Astrocyte of the spinal cord (primary cell): Measurements from ENCODE around the gene CLASRP.

Experiments
- DNase-seq: peaks from one replicate; pipeline ENCODE4 v3.0.0; 2011; ENCODE audit warnings: low read depth, low spot score
- H3K4me3 ChIP-seq: 2 replicates; pipeline ENCODE4 v1.5.1; 2011; ENCODE audit warnings: low read depth, mild to moderate bottlenecking, low read length, moderate library complexity
- CTCF ChIP-seq: IDR thresholded peaks from 2 replicates; pipeline ENCODE4 v1.5.1; 2012; ENCODE audit warnings: low read depth, mild to moderate bottlenecking, low read length, inconsistent platforms
- in situ Hi-C: cut with HindIII; loops from 2 replicates; pipeline ENCODE4 v1.10.0; 2017; ENCODE audit warnings: low sequenced_read_pairs

CLASRP gene

GRCh38 chr19:45112111-45112827 is 73.4 kb downstream of the CLASRP start:
- no peak for TF ChIP-seq CTCF
- H3K4me3 ChIP-seq = no peak overlapping the region
- in situ Hi-C loops = no loop called here
- DNase-seq = no peak

- no peak overlapping the region for H3K4me3 ChIP-seq
- in situ Hi-C loops = no loop called here
- DNase-seq = no peak
- TF ChIP-seq CTCF = no peak
Measured at GRCh38 chr19:45113628-45114027, 74.8 kb downstream of the CLASRP start.

- in situ Hi-C loops = no loop called here
- TF ChIP-seq CTCF = no peak
- no peak overlapping the region for H3K4me3 ChIP-seq
- DNase-seq = no peak
Measured at GRCh38 chr19:45114116-45114515, 75.3 kb downstream of the CLASRP start.

- H3K4me3 ChIP-seq = no peak overlapping the region
- DNase-seq = no peak
- in situ Hi-C loops = no loop called here
- no peak for TF ChIP-seq CTCF
Measured at GRCh38 chr19:45115809-45116615, 77.2 kb downstream of the CLASRP start.

- no peak for DNase-seq
- no peak overlapping the region for H3K4me3 ChIP-seq
- no peak for TF ChIP-seq CTCF
- in situ Hi-C loops = no loop called here
Measured at GRCh38 chr19:45117167-45117594, 78.3 kb downstream of the CLASRP start.

- in situ Hi-C loops = no loop called here
- DNase-seq = no peak
- H3K4me3 ChIP-seq = no peak overlapping the region
- TF ChIP-seq CTCF = no peak
Measured at GRCh38 chr19:45117671-45118070, 78.8 kb downstream of the CLASRP start.
